A172 (cell line): ENCODE measurements around the gene TSR3. TPM values are rescaled to one million over a fixed set of nuclear protein-coding genes. Genes with fewer than 3 reads are reported as not detected.

Experiments
- DNase-seq: peaks from one replicate; pipeline ENCODE4 v3.0.0-alpha.2; 2015; ENCODE audit warnings: low spot score
- total RNA-seq: library from RNA; depleted of rRNA; stranded (reverse); fragments of >200 nt; shearing (Covaris generic); gene quantifications from 2 replicates; pipeline ENCODE4 v1.2.3, GENCODE V29; 2014; rRNA removed

TSR3 gene
- total RNA-seq, 1 experiment from 2014 or later: 179 TPM

DNA sequence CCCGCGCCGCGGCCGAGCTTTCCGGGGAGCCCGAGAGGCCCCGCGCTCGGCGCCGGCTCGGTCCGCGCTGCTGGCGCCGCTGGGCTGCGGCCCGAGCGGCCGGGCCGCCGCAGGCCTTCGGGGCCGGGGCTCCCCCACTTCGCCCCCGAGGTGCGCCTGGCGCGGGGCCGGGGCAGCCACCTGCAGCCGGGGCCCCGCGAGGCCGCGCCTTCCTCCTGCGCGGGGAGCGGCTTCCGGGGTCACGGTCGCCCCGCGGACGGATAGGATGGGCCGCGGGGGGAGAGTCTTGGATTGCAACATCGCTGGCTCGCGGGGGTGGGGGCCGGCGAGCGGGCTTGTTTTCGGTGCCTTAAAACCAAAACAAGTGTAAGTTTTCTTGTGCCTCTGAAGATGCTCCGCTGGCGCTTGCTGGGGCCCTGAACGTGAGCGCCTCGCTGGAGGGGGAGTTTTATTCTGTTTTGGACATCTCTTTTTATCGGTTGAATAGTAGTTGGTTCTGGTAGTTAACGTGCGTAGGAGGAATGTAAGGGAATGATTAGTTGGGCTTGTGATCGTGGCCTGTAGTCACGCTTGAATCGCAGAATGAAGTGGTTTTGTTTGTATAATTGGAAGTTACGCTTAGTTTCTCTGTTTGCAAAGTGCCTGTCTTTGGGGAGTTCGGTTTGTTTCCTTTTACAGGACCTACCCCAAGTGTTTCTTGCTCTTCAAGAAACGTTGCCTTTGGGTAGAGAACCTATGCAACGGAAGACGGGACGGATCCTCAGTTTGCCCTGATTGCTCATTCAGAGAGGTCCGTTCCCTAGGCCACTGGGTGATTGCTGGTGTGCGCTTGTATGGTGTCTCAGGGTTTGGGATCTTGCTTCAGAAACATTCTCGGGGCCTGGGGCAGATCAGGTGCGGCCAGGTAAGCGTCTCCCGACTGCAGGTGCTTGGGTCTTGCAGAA lies 41.5 kb downstream of the TSR3 start:
- DNase-seq: no peak

DNA sequence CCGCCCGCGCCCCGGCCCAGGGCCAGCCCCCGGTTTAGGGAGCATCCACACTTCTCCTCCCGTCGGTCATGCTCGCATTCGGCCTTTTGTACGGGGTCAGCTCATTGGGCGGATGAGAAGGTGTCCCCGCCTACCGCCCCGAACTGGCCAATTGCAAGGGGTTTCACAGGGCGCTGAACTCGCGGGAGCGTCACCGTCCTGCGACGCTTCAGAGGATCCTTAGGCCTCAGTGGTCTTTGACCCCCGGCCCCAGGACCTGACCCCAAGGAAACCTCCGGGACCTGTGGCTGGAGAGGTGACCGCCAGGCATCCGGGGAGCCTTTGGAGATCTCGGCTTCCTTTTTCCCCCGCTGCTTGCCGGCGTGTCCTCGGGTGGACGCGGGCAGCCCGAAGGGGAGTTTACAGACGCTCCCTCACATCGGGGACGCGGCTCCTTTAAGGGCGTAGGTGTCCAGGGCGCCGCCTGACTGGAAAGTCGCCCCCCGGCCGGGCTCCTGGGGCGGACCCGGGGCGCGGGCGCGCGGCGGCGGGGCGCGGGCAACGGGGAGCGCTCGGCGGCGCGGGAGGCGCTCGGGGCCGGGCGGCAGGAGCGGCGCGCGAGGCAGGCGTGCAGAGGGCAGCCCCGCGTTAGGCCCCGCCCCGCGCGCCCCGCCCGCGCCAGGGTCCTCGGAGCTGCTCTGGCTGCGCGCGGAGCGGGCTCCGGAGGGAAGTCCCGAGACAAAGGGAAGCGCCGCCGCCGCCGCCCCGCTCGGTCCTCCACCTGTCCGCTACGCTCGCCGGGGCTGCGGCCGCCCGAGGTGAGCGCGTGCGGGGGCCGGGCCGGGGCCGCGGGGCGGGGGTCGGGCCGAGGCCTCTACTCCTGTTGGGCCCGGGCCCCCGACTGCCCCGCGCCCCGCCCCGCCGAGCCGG lies 42.4 kb downstream of the TSR3 start, which contains the start of gene UBE2I:
UBE2I (plus strand) TSS at position 660 of the 909 bp plus-strand sequence. CDS start 4,395 bp downstream, outside the sequence.
- peak; percentile 93 for DNase-seq

DNA sequence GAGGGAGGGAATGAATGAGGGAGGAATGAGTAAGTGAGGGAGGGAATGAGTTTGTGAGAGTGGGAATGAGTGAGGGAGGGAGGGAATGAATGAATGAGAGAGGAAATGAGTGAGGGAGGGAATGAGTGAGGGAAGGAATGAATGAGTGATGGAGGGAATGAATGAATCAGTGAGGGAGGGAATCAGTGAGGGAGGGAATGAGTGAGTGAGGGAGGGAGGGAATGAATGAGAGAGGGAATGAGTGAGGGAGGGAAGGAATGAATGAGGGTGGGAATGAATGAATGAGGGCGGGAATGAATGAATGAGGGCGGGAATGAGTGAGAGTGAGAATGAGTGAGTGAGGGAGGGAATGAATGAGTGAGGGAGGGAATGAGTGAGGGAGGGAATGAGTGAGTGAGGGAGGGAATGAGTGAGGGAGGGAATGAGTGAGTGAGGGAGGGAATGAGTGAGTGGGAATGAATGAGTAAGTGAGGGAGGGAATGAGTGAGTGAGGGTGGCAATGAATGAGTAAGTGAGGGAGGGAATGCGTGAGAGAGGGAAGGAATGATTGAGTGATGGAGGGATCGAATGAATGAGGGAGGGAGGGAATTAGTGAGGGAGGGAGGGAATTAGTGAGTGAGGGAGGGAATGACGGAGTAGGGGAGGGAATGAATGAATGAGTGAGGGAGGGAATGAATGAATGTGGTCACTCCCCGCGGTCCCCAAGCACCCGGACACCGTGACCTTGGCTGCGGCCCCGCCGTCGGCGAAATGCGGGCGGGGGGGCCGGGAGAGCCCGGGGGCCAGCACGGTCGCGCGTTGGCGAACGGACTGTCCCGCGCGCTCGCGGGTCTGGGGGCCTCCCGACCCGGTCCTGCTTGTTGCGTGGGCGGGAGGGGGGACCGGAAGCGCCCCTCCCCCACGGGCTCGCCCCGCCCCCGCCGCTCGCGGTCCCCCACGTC lies 43.4 kb downstream of the TSR3 start:
- DNase-seq: peak; percentile 87

DNA sequence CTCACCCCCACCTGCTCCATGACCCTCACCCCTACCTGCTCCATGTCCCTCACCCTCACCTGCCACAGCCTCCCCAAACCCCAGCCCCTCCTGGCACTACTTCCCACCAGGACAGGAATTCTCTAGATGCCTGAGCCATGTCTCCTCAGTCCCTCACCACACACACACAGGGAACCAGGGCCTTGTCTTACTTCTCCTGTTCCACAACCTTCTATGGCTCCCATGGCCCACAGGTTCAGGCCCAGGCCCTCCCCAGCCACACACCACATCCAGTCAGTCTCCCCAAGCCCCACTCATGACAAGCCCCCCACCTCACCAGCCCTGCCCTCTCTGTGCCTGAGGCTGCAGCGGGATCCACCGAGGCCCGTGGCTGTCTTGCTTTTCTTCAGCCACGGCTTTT lies 45.3 kb downstream of the TSR3 start:
- no peak for DNase-seq

DNA sequence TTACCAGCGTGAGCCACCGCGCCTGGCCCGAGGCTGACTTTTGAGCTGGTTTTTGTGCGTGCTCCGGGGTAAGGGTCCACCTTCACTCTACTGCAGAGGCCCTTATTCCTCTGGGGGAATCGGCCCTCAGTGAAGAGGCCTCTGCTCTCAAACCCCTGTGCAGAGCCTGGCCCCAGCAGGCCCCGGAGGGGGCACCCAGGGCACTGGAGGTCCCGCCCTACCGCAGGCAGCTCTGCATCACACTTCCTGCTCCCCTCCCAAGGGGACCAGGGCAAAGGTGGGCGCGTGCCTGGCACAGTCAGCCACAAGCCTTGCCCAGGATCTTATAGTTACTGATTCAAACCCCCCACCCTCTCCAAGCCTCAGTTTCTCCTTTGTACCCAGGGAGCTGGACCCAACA lies 45.9 kb downstream of the TSR3 start:
- DNase-seq: no peak

DNA sequence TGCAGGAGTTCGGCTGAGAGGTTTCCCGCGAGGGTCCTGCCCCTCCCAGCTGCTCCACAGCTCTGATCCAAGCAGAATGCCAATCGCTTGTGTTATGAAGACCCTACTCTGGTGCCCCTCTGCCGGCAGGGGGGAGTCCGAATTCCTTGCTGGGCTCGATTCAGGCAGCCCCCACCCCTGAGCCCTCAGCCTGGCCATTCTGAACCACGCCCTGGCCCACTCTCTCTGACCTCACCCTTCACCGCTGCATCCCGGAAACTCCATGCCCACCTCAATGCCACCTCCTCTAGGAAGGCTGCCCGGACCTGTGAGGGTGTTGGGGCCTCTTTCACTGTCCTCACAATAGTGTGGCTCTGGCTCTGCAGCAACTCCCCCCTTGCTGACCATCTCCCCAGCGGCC lies 50.1 kb downstream of the TSR3 start:
- DNase-seq: no peak

DNA sequence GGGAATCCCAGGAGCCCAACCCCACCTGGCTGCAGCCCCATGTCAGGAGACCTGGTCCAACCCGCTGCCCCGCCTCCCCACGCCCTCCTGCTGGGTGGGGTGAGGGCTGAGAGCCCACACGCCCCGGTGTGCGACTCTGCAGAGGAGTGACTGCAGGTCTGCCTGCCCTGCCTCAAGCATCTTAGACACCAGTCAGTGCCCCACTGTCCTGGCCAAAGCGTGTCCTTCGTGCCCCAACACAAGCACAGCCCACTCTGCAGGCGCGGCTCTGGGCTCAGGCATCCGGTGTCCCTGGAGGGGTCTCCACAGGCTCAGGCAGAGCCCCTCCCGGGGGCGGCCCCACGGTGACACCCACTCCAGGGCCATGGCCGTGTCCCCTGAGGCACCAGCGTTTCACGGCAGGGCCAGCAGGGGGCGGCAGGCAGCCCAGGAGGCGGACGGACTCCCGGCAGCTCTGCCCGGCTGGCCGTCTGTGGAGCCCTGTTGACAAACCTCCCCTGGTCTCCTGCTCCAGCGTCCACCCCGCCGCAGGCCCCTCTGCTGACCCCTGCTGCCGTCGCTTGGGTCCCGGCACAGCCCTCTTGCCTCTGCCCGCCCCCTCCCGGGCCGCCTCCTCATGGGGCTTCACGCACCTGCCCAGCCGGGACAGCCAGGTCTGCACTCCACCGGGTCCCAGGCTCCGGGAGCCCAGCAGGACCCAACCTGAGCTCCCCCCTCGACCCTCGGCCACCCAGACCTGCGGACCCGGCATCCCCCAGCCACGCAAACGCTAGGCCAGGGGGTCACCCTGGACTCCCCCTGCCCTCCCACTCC lies 50.8 kb downstream of the TSR3 start:
- no peak for DNase-seq

DNA sequence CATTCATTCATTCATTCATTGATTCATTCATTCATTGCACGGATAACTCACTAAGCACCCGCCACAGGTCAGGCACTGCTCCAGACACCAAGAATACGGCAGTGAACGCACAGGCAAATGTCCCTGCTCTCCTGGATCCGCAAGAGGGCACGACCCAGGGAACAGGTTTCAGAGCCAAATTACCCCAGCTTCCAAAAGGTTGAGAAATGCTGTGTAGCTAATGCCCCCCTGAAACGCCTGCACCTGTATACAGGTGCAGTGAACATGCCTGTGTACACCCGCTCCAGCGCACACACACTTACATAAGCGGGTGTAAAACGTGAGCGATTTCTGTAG lies 51.8 kb downstream of the TSR3 start:
- DNase-seq: no peak

Other genes starting within 250 kb of the TSR3 start
- 2.0 and 3.4 TPM in 2 replicates for gene CACNA1H, start 198.8 kb downstream of the TSR3 start, total RNA-seq
- 2.9 and 4.3 TPM in 2 replicates for gene TPSG1, start 126.6 kb downstream of the TSR3 start, total RNA-seq
- 1.1 TPM in 1 of 2 replicates, not detected in the other for gene TPSB2, start 121.7 kb downstream of the TSR3 start, total RNA-seq
- 2.1 and 4.0 TPM in 2 replicates for gene TPSAB1, start 111.2 kb downstream of the TSR3 start, total RNA-seq
- not detected in 2 replicates for gene TPSD1, start 95.8 kb downstream of the TSR3 start, total RNA-seq
- 102 and 117 TPM in 2 replicates for gene UBE2I, start 42.2 kb downstream of the TSR3 start, total RNA-seq
- gene BAIAP3, start 18.2 kb downstream of the TSR3 start, total RNA-seq: 2.4 and 10.3 TPM in 2 replicates
- 45.8 and 61.0 TPM in 2 replicates for gene GNPTG, start 53 bp upstream of the TSR3 start, total RNA-seq
- 25.5 and 31.6 TPM in 2 replicates for gene UNKL, start 62.8 kb upstream of the TSR3 start, total RNA-seq
- gene UQCC4, start 68.9 kb upstream of the TSR3 start, total RNA-seq: 38.6 and 45.1 TPM in 2 replicates
- gene PERCC1, start 79.2 kb upstream of the TSR3 start, total RNA-seq: not detected in 2 replicates
- 0.03 and 0.26 TPM in 2 replicates for gene CCDC154, start 92.7 kb upstream of the TSR3 start, total RNA-seq
- 79.9 and 86.3 TPM in 2 replicates for gene CLCN7, start 123.2 kb upstream of the TSR3 start, total RNA-seq
- not detected in 2 replicates for gene PTX4, start 137.1 kb upstream of the TSR3 start, total RNA-seq
- 20.9 and 28.8 TPM in 2 replicates for gene TELO2, start 141.5 kb upstream of the TSR3 start, total RNA-seq
- 0.17 TPM in 1 of 2 replicates, not detected in the other for gene TMEM204, start 181.8 kb upstream of the TSR3 start, total RNA-seq